Activated naive CD4-positive, alpha-beta T cell treated with anti-CD3 and anti-CD28 coated beads, Interleukin-2, amount 50 U/mL, for 24 hours (primary cell): ENCODE measurements around the gene P4HA3.
"Not testable (repeated sequence)": the region's sequence is repeated elsewhere in the genome, so short reads cannot be mapped to it uniquely, and the experiment has no call there.

Source experiments
- H3K27ac Mint-ChIP-seq: one replicate; pipeline ENCODE4 v1.8.0; 2021; ENCODE audit warnings: mild to moderate bottlenecking, mixed read lengths
- H3K27me3 Mint-ChIP-seq: one replicate; pipeline ENCODE4 v1.8.0; 2021; ENCODE audit warnings: mixed read lengths
- H3K36me3 Mint-ChIP-seq: one replicate; pipeline ENCODE4 v1.8.0; 2021; ENCODE audit warnings: mixed read lengths
- H3K4me1 Mint-ChIP-seq: one replicate; pipeline ENCODE4 v1.8.0; 2021; ENCODE audit warnings: mixed read lengths
- H3K4me3 Mint-ChIP-seq: one replicate; pipeline ENCODE4 v1.8.0; 2021; ENCODE audit warnings: mild to moderate bottlenecking, mixed read lengths
- H3K9me3 Mint-ChIP-seq: one replicate; pipeline ENCODE4 v1.8.0; 2021; ENCODE audit warnings: mixed read lengths

The P4HA3 gene

GRCh38 chr11:74311352-74311926 is at the start of gene P4HA3:
P4HA3 (minus strand) TSS chr11:74311640; CDS start chr11:74311611, 29 bp downstream.
- Mint-ChIP-seq H3K4me3 (peak within 1 kb of the TSS; percentile 37), H3K4me1 (peaks cover 7% of the 10 kb centered on the region), H3K9me3 (peaks cover under 1% of the 10 kb centered on the region), H3K36me3 (peaks cover 2% of the 10 kb centered on the region), H3K27me3 (peaks cover 31% of the 10 kb centered on the region), H3K27ac (no peak within 1 kb of the TSS)

GRCh38 chr11:74357449-74357848 is 46.0 kb upstream of the P4HA3 start:
- H3K4me1 Mint-ChIP-seq = no peaks in the 10 kb centered on the region
- H3K36me3 Mint-ChIP-seq = peaks cover 34% of the 10 kb centered on the region
- no peaks in the 10 kb centered on the region for H3K27me3 Mint-ChIP-seq
- H3K27ac Mint-ChIP-seq = no peak overlapping the region
- H3K9me3 Mint-ChIP-seq = no peaks in the 10 kb centered on the region
- no peak overlapping the region for H3K4me3 Mint-ChIP-seq

DNA sequence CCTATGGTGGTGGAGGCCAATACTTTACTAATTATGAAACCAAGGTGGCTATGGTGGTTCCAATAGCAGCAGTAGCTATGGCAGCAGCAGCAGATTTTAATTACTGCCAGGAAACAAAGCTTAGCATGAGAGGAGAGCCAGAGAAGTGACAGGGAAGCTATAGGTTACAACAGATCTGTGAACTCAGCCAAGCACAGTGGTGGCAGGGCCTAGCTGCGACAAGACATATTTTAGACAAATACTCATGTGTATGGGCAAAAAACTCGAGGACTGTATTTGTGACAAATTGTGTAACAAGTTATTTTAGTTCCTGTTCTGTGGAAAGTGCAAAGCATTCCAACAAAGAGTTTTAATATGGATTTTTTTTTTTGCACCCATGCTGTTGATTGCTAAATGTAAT is 44.2 kb upstream of the P4HA3 start:
- no peak overlapping the region for H3K4me3 Mint-ChIP-seq
- H3K9me3 Mint-ChIP-seq = no peaks in the 10 kb centered on the region
- H3K4me1 Mint-ChIP-seq = no peaks in the 10 kb centered on the region
- H3K27me3 Mint-ChIP-seq = no peaks in the 10 kb centered on the region
- H3K36me3 Mint-ChIP-seq = peaks cover 24% of the 10 kb centered on the region
- H3K27ac Mint-ChIP-seq = no peak overlapping the region

DNA sequence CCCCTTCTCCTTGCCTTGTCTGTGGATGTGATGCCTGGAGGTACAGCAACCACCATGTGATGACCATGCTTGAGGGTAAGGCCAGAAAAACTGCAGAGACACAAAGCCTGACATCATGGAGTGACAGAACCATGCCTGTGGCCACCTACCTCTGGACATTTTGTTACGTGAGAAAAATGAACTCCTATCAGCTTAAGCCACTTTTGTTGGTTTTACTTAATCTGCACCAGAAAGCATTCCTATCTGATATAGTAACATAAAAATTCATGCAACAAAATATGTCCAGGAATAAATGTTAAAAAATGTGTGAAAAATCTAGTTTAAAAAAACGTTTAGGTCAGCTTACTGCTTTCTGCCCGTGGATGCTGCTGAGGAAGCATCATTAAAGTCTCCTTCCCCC is 42.6 kb upstream of the P4HA3 start:
- Mint-ChIP-seq H3K27me3 (no peaks in the 10 kb centered on the region), H3K27ac (no peak overlapping the region)

GRCh38 chr11:74347381-74347780 is 35.9 kb upstream of the P4HA3 start:
- Mint-ChIP-seq H3K4me1 (no peaks in the 10 kb centered on the region), H3K9me3 (no peaks in the 10 kb centered on the region), H3K36me3 (peaks cover 16% of the 10 kb centered on the region), H3K27ac (no peak overlapping the region), H3K4me3 (no peak overlapping the region), H3K27me3 (no peaks in the 10 kb centered on the region)

More for the DNA sequence above, 42.6 kb upstream of the P4HA3 start:
- Mint-ChIP-seq H3K4me3 (no peak overlapping the region), H3K36me3 (peaks cover 20% of the 10 kb centered on the region), H3K9me3 (no peaks in the 10 kb centered on the region), H3K4me1 (no peaks in the 10 kb centered on the region)

DNA sequence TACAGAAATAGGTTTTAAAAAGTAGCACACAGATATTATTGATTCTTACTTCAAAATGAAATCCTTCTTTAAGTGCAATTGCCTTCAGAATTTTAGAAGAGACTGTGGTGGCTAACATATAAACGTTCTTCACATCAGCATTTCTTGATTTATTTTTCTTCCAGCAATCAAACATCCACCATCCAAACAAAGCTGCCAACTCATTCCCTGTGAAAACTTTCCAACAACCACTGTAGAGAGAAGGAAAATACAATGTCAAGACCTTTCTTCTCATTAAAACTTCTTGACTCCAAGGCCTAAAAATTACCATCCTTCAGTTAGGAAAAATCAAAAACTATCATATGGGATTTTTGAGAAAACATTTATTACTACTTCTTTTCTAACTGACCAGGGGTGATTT is 34.0 kb upstream of the P4HA3 start:
- Mint-ChIP-seq H3K9me3 (no peaks in the 10 kb centered on the region), H3K36me3 (peaks cover 24% of the 10 kb centered on the region), H3K27me3 (no peaks in the 10 kb centered on the region), H3K27ac (no peak overlapping the region), H3K4me1 (no peaks in the 10 kb centered on the region), H3K4me3 (no peak overlapping the region)

DNA sequence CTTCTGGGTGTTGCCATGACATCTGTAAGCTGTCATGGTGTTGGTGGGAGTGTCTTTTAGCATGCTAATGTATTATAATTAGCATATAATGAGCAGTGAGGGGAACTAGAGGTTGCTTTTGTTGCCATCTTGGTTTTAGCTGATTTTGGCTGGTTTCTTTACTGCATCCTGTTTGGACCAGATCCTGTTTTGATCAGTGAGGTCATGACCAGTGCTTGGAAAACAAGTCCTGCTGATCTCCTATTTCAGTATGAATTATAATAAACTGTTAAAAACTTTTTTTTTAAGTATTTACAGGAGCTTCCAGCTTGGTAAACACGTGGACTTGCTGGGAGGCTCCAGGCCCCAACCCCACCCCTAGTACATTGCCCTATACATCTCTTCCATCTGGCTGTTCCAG is 30.5 kb upstream of the P4HA3 start:
- H3K36me3 Mint-ChIP-seq = peaks cover 36% of the 10 kb centered on the region
- H3K27ac Mint-ChIP-seq = no peak overlapping the region
- no peaks in the 10 kb centered on the region for H3K9me3 Mint-ChIP-seq
- no peak overlapping the region for H3K4me3 Mint-ChIP-seq
- H3K27me3 Mint-ChIP-seq = no peaks in the 10 kb centered on the region
- H3K4me1 Mint-ChIP-seq = no peaks in the 10 kb centered on the region

DNA sequence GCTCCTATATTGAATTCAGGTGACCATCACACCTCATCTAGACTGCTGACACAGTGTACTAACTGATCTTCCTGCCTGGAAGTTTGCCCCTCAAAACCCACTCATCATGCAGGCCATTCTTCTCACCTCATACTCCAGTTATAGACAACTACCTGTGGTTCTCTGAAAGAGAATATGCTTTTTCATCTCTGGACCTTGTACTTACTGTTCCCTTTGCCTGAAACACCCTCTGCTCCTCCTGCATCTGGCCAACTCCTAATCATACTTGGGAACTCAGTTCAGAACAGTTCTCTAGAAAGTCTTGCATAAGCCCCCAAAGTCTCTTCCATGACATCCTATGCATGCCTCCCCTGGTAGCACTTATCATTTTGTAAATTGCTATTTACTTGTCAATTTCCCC is 28.2 kb upstream of the P4HA3 start:
- H3K4me3 Mint-ChIP-seq = no peak overlapping the region
- no peaks in the 10 kb centered on the region for H3K27me3 Mint-ChIP-seq
- no peaks in the 10 kb centered on the region for H3K9me3 Mint-ChIP-seq
- peaks cover 32% of the 10 kb centered on the region for H3K36me3 Mint-ChIP-seq
- no peak overlapping the region for H3K27ac Mint-ChIP-seq
- H3K4me1 Mint-ChIP-seq = no peaks in the 10 kb centered on the region

GRCh38 chr11:74338963-74339362 is 27.5 kb upstream of the P4HA3 start:
- Mint-ChIP-seq H3K4me1 (no peaks in the 10 kb centered on the region), H3K27ac (no peak overlapping the region), H3K27me3 (no peaks in the 10 kb centered on the region), H3K4me3 (no peak overlapping the region), H3K36me3 (peaks cover 30% of the 10 kb centered on the region), H3K9me3 (no peaks in the 10 kb centered on the region)

DNA sequence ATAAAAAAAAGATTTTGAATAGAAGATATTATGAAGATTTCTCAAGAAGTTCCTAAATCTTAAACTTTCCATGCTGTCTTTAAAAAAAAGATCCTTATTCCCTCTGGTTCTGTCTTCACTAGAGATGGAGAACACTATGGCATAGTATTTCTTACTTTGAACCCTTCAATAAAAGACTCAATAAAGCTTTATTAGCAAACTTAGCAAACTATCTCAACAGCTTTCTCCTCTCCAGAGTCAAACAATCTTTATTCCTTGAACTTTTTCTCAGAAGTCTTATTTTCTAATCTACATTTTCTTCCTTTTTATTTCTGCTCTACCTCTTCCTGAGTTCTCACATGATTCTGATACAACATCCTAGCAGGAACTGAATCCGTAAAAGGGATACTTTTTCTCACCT is 21.8 kb upstream of the P4HA3 start:
- H3K4me3 Mint-ChIP-seq = no peak overlapping the region
- H3K4me1 Mint-ChIP-seq = no peaks in the 10 kb centered on the region
- peaks cover 7% of the 10 kb centered on the region for H3K36me3 Mint-ChIP-seq
- no peak overlapping the region for H3K27ac Mint-ChIP-seq
- H3K9me3 Mint-ChIP-seq = no peaks in the 10 kb centered on the region
- H3K27me3 Mint-ChIP-seq = no peaks in the 10 kb centered on the region

DNA sequence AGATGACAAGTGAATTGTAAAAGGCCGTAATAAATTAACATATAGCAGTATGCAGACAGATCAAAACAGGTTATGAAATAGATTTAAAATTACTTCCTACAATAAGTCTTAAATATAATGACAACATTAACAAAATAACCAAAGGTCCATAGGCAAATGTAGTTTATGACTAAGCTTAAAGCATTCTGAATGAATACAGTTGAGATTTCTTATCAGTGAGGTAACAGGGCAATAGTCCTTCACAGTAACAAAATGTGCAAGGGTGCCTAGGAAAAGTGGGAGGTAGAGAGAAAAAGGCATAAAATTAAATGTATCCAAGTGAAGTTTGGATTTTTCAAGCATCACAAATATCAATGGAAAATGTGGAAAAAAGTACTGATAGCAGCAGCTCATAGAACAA is 20.9 kb upstream of the P4HA3 start:
- Mint-ChIP-seq H3K27me3 (no peaks in the 10 kb centered on the region), H3K36me3 (peaks cover 4% of the 10 kb centered on the region), H3K9me3 (no peaks in the 10 kb centered on the region), H3K4me3 (no peak overlapping the region), H3K27ac (no peak overlapping the region), H3K4me1 (no peaks in the 10 kb centered on the region)

- H3K9me3 Mint-ChIP-seq, H3K36me3 Mint-ChIP-seq, H3K4me1 Mint-ChIP-seq, H3K4me3 Mint-ChIP-seq, H3K27me3 Mint-ChIP-seq, H3K27ac Mint-ChIP-seq: not testable (repeated sequence)
Measured at GRCh38 chr11:74331000-74331399, 19.6 kb upstream of the P4HA3 start.

- Mint-ChIP-seq H3K9me3 (no peaks in the 10 kb centered on the region), H3K27ac (no peak overlapping the region), H3K27me3 (peaks cover 1% of the 10 kb centered on the region), H3K4me1 (no peaks in the 10 kb centered on the region), H3K4me3 (no peak overlapping the region), H3K36me3 (peaks cover 4% of the 10 kb centered on the region)
Measured at GRCh38 chr11:74330075-74330858, 18.8 kb upstream of the P4HA3 start.

- Mint-ChIP-seq H3K4me1 (no peaks in the 10 kb centered on the region), H3K27me3 (peaks cover 1% of the 10 kb centered on the region), H3K9me3 (no peaks in the 10 kb centered on the region), H3K27ac (no peak overlapping the region), H3K4me3 (no peak overlapping the region), H3K36me3 (peaks cover 2% of the 10 kb centered on the region)
Measured at GRCh38 chr11:74327076-74327475, 15.6 kb upstream of the P4HA3 start.

GRCh38 chr11:74326665-74327064 is 15.2 kb upstream of the P4HA3 start:
- Mint-ChIP-seq H3K4me1 (no peaks in the 10 kb centered on the region), H3K27ac (no peak overlapping the region), H3K4me3 (no peak overlapping the region), H3K36me3 (peaks cover 2% of the 10 kb centered on the region), H3K27me3 (peaks cover 1% of the 10 kb centered on the region), H3K9me3 (no peaks in the 10 kb centered on the region)

GRCh38 chr11:74325649-74326645 is 14.5 kb upstream of the P4HA3 start:
- Mint-ChIP-seq H3K27me3 (peaks cover 1% of the 10 kb centered on the region), H3K27ac (no peak overlapping the region), H3K9me3 (no peaks in the 10 kb centered on the region), H3K4me3 (no peak overlapping the region), H3K36me3 (peaks cover 2% of the 10 kb centered on the region), H3K4me1 (no peaks in the 10 kb centered on the region)
